KMS-11 (cell line): ENCODE measurements around the gene NAV3.

Source experiments
- H2AFZ ChIP-seq: fragments of 200-600 bp; sonication (generic); 2 replicates; pipeline ENCODE4 v1.6.1; 2016; ENCODE audit warnings: antibody characterized with exemption, mixed run types, low read depth
- H3K27ac ChIP-seq: fragments of 200-600 bp; sonication (generic); 2 replicates; pipeline ENCODE4 v1.6.1; 2016; ENCODE audit warnings: mild to moderate bottlenecking, mixed run types
- H3K27me3 ChIP-seq: fragments of 200-600 bp; sonication (generic); 2 replicates; pipeline ENCODE4 v1.6.1; 2017; ENCODE audit warnings: mild to moderate bottlenecking, low read depth, mixed run types, moderate library complexity; ENCODE audit not compliant: insufficient read depth
- H3K36me3 ChIP-seq: fragments of 200-600 bp; sonication (generic); 2 replicates; pipeline ENCODE4 v1.6.1; 2017; ENCODE audit warnings: mild to moderate bottlenecking, mixed run types; ENCODE audit not compliant: insufficient read depth
- H3K4me1 ChIP-seq: fragments of 200-600 bp; sonication (generic); 2 replicates; pipeline ENCODE4 v1.6.1; 2016; ENCODE audit warnings: mild to moderate bottlenecking, low read depth, mixed run types; ENCODE audit not compliant: poor library complexity, severe bottlenecking
- H3K4me2 ChIP-seq: fragments of 200-600 bp; sonication (generic); 2 replicates; pipeline ENCODE4 v1.7.0; 2016; ENCODE audit warnings: mild to moderate bottlenecking, mixed run types
- H3K4me3 ChIP-seq: fragments of 200-600 bp; sonication (generic); IDR thresholded peaks from 2 replicates; pipeline ENCODE4 v1.6.1; 2017; ENCODE audit warnings: low read depth, low read length, mixed read lengths; ENCODE audit not compliant: insufficient read depth
- H3K79me2 ChIP-seq: fragments of 200-600 bp; sonication (generic); 2 replicates; pipeline ENCODE4 v1.6.1; 2016; ENCODE audit warnings: low read depth, mixed run types; ENCODE audit not compliant: insufficient read depth
- H3K9ac ChIP-seq: fragments of 200-600 bp; sonication (generic); 2 replicates; pipeline ENCODE4 v1.6.1; 2016; ENCODE audit warnings: mild to moderate bottlenecking, mixed run types
- H4K20me1 ChIP-seq: fragments of 200-600 bp; sonication (generic); 2 replicates; pipeline ENCODE4 v1.6.1; 2016; ENCODE audit warnings: mild to moderate bottlenecking, mixed run types; ENCODE audit not compliant: insufficient read depth
- TF ChIP-seq, protein P1 (sequence below): fragments of 200-600 bp; sonication (generic); conservative IDR thresholded peaks from 2 replicates; pipeline ENCODE4 v1.6.1; 2017; ENCODE audit warnings: low read depth, mild to moderate bottlenecking, antibody characterized with exemption, low read length, moderate library complexity, mixed read lengths

Gene NAV3

DNA sequence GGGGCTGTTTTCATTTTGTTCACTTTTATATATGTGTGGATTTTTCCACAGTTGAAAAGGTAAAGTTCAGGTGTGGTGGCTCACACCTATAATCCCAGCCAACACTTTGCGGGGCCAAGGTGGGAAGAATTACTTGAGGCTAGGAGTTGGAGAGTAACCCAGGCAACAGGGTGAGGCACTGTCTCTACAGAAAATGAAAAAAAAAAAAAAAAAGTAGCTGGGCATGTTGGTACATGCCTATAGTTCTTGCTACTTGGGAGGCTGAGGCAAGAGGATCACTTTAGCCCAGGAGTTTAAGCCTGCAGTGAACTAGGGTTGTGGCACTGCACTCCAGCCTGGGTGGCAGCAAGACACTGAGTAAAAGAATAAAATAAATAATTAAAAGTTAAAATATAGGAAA, 326.5 kb downstream of the NAV3 start:
- Histone ChIP-seq H3K79me2 (no peaks in the 10 kb centered on the region), H3K4me2 (no peak overlapping the region), H3K9ac (no peak overlapping the region), H3K36me3 (no peaks in the 10 kb centered on the region), H3K4me1 (no peaks in the 10 kb centered on the region), H3K27me3 (no peaks in the 10 kb centered on the region), H2AFZ (no peak overlapping the region), H4K20me1 (no peaks in the 10 kb centered on the region), H3K27ac (no peak overlapping the region), H3K4me3 (no peak overlapping the region)
- TF ChIP-seq, protein P1, sequence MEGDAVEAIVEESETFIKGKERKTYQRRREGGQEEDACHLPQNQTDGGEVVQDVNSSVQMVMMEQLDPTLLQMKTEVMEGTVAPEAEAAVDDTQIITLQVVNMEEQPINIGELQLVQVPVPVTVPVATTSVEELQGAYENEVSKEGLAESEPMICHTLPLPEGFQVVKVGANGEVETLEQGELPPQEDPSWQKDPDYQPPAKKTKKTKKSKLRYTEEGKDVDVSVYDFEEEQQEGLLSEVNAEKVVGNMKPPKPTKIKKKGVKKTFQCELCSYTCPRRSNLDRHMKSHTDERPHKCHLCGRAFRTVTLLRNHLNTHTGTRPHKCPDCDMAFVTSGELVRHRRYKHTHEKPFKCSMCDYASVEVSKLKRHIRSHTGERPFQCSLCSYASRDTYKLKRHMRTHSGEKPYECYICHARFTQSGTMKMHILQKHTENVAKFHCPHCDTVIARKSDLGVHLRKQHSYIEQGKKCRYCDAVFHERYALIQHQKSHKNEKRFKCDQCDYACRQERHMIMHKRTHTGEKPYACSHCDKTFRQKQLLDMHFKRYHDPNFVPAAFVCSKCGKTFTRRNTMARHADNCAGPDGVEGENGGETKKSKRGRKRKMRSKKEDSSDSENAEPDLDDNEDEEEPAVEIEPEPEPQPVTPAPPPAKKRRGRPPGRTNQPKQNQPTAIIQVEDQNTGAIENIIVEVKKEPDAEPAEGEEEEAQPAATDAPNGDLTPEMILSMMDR: no peak

DNA sequence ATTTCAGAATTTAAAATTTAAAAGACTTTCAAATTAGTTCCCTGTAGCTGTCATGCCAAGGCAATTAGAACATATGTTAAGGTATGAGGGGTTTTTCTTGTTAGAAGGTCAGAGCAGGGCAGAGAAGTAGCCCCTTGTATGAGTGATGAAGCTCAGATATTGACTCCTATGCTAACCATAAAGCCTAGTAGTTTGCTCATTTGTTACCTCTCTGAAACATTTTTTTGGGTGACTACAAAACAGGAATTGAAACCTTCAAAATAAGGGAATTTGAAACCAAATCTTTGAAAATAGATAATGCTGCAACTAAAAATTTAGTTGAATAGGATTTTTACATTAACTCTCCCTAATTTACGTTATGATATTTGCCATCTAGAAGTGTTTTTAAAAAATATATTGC, 333.5 kb downstream of the NAV3 start:
- Histone ChIP-seq H3K79me2 (no peaks in the 10 kb centered on the region), H3K4me1 (no peaks in the 10 kb centered on the region), H3K4me3 (no peak overlapping the region), H3K36me3 (no peaks in the 10 kb centered on the region), H3K27me3 (no peaks in the 10 kb centered on the region), H3K9ac (no peak overlapping the region), H3K27ac (no peak overlapping the region), H3K4me2 (no peak overlapping the region), H4K20me1 (no peaks in the 10 kb centered on the region), H2AFZ (no peak overlapping the region)
- TF ChIP-seq, protein P1: no peak

DNA sequence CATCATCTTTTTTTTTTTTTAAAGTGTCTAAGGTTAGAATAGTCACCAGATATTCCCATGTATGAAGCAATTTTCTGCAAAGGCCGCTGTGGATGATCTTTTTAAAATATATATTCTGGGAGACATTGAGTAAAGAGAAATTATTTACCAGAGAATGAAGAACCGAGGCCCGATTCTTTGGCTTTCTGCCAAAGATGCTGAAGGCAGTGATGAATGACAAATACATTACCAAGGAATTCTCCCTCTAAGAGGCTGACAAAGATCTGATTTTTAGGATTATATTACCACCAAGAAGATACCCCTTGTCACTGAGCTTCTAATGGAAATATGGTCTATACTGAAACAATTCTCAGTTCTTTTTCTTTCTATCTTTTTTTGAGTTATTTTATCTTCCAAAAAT, 336.8 kb downstream of the NAV3 start:
- H3K4me2 ChIP-seq: no peak overlapping the region
- no peaks in the 10 kb centered on the region for H3K36me3 ChIP-seq
- no peak overlapping the region for H3K27ac ChIP-seq
- no peak overlapping the region for H2AFZ ChIP-seq
- H3K4me3 ChIP-seq: no peak overlapping the region
- no peaks in the 10 kb centered on the region for H3K4me1 ChIP-seq
- no peaks in the 10 kb centered on the region for H3K27me3 ChIP-seq
- H3K79me2 ChIP-seq: no peaks in the 10 kb centered on the region
- TF ChIP-seq, protein P1: no peak
- H4K20me1 ChIP-seq: no peaks in the 10 kb centered on the region
- no peak overlapping the region for H3K9ac ChIP-seq

DNA sequence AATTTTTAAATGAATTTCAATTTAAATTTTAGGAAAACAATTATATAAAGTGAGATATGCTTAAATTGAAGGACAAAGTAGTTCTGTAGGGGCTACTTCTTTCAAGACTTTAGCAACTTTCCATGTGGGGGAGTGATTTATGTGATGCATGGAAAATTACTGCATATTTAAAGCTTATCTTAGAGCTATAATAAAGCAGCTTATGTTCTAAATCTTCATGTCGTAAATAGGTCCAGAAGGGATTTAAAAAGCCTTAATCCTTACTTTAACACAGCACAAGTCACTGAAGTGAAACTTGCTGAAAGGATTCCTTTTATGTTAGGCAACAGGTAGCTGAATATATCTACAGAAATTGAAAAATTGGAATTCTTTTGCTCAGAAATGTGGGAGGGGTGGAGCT, 340.4 kb downstream of the NAV3 start:
- Histone ChIP-seq H4K20me1 (no peaks in the 10 kb centered on the region), H2AFZ (no peak overlapping the region), H3K79me2 (no peaks in the 10 kb centered on the region), H3K4me3 (no peak overlapping the region), H3K36me3 (no peaks in the 10 kb centered on the region), H3K27me3 (no peaks in the 10 kb centered on the region), H3K27ac (no peak overlapping the region), H3K9ac (no peak overlapping the region), H3K4me2 (no peak overlapping the region), H3K4me1 (no peaks in the 10 kb centered on the region)
- TF ChIP-seq, protein P1: no peak

DNA sequence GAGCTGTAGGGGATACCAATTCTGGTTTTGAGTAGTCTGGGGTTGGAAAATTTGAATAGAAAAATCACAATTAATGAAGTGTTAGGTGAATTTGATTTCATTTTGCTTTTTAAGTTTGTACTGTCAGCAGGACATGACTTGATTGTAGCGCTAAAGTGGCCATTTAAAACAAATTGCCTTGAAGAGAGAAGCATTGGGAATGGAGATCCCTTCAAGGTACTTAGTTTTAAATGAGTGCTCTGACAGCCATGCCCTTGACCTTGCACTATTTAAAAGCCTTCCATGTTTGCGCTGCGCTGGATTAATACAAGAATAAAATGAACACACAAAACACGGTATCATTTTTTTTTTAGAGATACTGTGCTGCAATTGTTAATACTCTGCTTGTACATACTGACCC, 345.9 kb downstream of the NAV3 start:
- no peaks in the 10 kb centered on the region for H3K36me3 ChIP-seq
- H3K79me2 ChIP-seq: no peaks in the 10 kb centered on the region
- no peaks in the 10 kb centered on the region for H3K27me3 ChIP-seq
- no peak overlapping the region for H3K27ac ChIP-seq
- H3K4me3 ChIP-seq: no peak overlapping the region
- peaks cover 12% of the 10 kb centered on the region for H3K4me1 ChIP-seq
- TF ChIP-seq, protein P1: no peak
- H3K4me2 ChIP-seq: no peak overlapping the region; the same call in 1 of the 2 replicates
- H2AFZ ChIP-seq: no peak overlapping the region
- H4K20me1 ChIP-seq: no peaks in the 10 kb centered on the region
- H3K9ac ChIP-seq: no peak overlapping the region
